HG03159 (cell line): ENCODE results near the gene GALR3.

ENCODE experiments used
- ATAC-seq: cut with Tn5 transposase; IDR thresholded peaks from one replicate; pipeline ENCODE4 v1.9.1; 2021; ENCODE audit warnings: mild to moderate bottlenecking, moderate library complexity; ENCODE audit not compliant: unreplicated experiment

GALR3 gene

GRCh38 chr22:37818409-37819104 is 4.6 kb upstream of the GALR3 start:
- no peak for ATAC-seq

- no peak for ATAC-seq
Measured at GRCh38 chr22:37819105-37819433, 4.1 kb upstream of the GALR3 start.

GRCh38 chr22:37820350-37820749 is 2.8 kb upstream of the GALR3 start:
- ATAC-seq = no peak

GRCh38 chr22:37822079-37822833 is 926 bp upstream of the GALR3 start:
- no peak for ATAC-seq

- no peak for ATAC-seq
Measured at GRCh38 chr22:37824674-37825641, 1.8 kb downstream of the GALR3 start.

GRCh38 chr22:37827056-37827455 is 3.9 kb downstream of the GALR3 start:
- ATAC-seq = no peak

- no peak for ATAC-seq
Measured at GRCh38 chr22:37830093-37830842, 7.1 kb downstream of the GALR3 start.

GRCh38 chr22:37831472-37831871 is 8.3 kb downstream of the GALR3 start:
- ATAC-seq = no peak

GRCh38 chr22:37832022-37832857 is 9.1 kb downstream of the GALR3 start:
- no peak for ATAC-seq

- no peak for ATAC-seq
Measured at GRCh38 chr22:37842015-37842793, 19.0 kb downstream of the GALR3 start.

GRCh38 chr22:37843741-37844089 is 20.5 kb downstream of the GALR3 start:
- ATAC-seq = peak; percentile 39

GRCh38 chr22:37844904-37845329 is 21.7 kb downstream of the GALR3 start:
- ATAC-seq = no peak

- no peak for ATAC-seq
Measured at GRCh38 chr22:37846433-37846832, 23.3 kb downstream of the GALR3 start.

- ATAC-seq = no peak
Measured at GRCh38 chr22:37848587-37849088, 25.5 kb downstream of the GALR3 start.

- peak; percentile 64 for ATAC-seq
Measured at GRCh38 chr22:37849089-37849751, 26.0 kb downstream of the GALR3 start, which contains the start of gene EIF3L. EIF3L (plus strand) TSS chr22:37849419; CDS start chr22:37849450, 31 bp downstream.

- ATAC-seq = no peak
Measured at GRCh38 chr22:37850801-37851200, 27.6 kb downstream of the GALR3 start.

GRCh38 chr22:37852418-37852817 is 29.2 kb downstream of the GALR3 start:
- ATAC-seq = no peak

- no peak for ATAC-seq
Measured at GRCh38 chr22:37854946-37855345, 31.8 kb downstream of the GALR3 start.
